SIG-M5 treated with dmso at 0.1 percent for 504 hours (cell line): Measurements from ENCODE around the gene CADM1.

Experiments
- DNase-seq: peaks from one replicate; lab custom pipeline; 2025; ENCODE audit not compliant: unreplicated experiment; lab: John Stamatoyannopoulos, UW

The CADM1 gene

GRCh38 chr11:115159207-115159606, 345.0 kb downstream of the CADM1 start:
- no peak for DNase-seq

GRCh38 chr11:115158053-115158452, 346.2 kb downstream of the CADM1 start:
- DNase-seq: no peak

- no peak for DNase-seq
Measured at GRCh38 chr11:115157247-115157646, 347.0 kb downstream of the CADM1 start.

GRCh38 chr11:115155978-115156377, 348.2 kb downstream of the CADM1 start:
- DNase-seq: no peak

GRCh38 chr11:115155320-115155719, 348.9 kb downstream of the CADM1 start:
- DNase-seq: no peak

DNA sequence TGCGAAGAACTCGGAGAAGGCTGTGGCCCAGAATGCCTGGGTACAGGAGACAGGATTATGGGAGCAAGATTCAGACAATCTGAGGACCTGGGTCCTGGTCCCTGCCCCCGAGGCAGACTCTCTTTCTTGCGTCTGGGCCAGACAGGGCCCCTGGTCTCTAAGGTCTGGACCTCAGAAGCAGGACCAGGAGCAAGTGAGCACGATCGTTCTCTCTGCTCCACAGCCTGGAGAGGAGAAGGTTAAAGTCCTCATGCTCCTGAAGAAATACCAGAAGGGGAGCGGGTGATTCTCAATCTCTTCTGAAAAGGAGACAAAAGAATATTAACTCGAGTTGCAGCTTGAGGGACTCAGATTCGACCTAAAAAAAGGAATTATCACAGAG, 349.9 kb downstream of the CADM1 start:
- DNase-seq: no peak

- DNase-seq: no peak
Measured at GRCh38 chr11:115153731-115154354, 350.4 kb downstream of the CADM1 start.

DNA sequence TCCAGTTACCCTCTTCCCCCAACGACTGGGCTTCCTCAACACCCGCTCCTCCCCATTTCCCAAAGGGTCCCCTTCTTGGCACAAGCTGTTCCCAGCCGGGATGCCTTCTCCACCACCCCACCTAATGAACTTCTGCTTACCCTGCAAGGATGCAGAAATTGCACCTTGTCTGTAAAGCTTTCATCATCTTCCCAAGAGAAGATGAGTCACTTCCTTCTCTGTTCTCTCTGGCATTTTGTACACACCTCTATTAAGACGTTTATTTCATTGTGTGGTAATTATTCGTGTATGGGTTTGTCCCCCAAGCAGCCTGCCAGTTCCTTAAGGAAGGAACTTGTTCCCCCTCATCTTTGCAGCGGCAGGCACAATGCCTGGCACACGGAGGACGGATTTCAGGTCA, 351.1 kb downstream of the CADM1 start:
- DNase-seq: no peak

DNA sequence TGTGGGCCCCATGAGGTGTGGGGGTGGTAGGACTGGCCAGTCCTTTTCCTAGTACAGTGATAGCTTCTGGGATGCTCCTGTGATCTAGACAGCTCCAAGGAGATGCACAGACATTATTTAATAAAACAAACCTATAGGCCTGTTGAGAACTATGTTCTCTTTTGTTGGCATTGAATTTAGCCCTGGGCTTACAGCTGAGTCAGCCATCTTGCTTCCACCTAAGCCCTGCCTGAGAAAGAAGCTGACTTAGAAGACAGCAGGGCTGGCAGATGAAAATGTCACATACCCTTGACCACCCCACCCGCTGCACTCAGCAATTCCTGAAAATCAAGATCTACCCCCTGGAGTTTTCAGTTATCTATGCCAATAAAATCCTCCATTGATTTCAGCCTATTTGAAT, 353.2 kb downstream of the CADM1 start:
- no peak for DNase-seq

GRCh38 chr11:115148691-115149090, 355.5 kb downstream of the CADM1 start:
- no peak for DNase-seq

DNA sequence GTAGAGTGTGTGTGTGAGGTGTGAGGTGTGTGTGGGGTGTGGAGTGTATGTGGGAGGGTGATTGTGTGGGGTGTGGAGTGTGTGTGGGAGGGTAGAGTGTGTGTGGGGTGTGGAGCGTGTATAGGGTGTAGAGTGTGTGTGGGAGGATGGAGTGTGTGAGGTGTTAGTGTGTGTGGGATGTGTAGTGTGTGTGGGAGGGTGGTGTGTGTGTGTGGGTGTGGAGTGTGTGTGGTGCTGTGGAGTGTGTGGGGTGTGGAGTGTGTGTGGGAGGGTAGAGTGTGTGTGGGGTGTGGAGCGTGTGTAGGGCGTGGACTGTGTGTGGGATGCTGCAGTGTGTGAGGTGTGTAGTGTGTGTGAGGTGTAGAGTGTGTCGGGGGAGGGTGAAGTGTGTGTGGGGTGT, 356.1 kb downstream of the CADM1 start:
- no peak for DNase-seq

DNA sequence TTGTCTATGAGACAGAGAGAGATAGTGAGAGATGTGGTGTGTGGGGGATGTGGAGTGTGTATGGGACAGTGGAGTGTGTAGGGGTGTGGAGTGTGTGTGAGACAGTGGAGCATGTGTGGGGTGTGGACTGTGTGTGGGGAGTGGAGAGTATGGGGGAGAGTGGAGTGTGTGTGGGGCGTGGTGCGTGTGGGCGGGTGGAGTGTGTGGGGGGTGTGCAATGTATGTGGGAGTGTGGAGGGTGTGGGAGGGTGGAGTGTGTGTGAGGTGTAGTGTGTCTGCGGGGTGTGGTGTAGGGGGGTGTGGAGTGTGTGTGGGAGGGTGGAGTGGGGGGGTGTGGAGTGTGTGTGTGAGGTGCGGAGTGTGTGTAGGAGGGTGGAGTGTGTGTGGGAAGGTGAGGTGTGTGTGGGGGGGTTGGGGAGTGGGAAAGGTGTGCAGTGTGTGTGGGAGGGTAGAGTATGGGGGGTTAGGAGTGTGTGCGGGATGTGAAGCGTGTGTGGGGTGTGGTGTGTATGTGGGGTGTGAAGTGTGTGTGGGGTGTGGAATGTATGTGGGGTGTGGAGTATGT, 356.9 kb downstream of the CADM1 start:
- no peak for DNase-seq

GRCh38 chr11:115146425-115146824, 357.8 kb downstream of the CADM1 start:
- no peak for DNase-seq

- DNase-seq: no peak
Measured at GRCh38 chr11:115145324-115145723, 358.9 kb downstream of the CADM1 start.

GRCh38 chr11:115144914-115145313, 359.3 kb downstream of the CADM1 start:
- no peak for DNase-seq

DNA sequence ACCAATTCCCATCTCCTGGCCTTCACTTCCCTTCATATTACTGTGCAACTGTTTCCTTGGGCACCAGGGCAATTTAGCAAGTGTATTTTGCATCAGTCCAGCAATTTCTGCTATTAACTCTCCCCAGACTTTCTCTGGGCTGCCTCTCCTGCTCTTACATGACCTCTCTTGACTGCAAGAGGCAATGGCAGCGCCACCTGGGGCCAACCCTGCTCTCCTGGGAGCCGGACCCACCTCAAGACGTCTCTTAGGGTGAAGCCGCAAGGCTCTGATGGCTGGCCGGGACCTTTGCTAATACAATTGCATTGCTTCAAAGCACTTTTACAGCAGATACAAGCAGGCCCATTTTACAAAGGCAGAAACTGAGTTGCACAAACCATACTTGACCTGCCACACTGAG, 360.2 kb downstream of the CADM1 start:
- DNase-seq: no peak

GRCh38 chr11:115141231-115142114, 362.7 kb downstream of the CADM1 start:
- no peak for DNase-seq

DNA sequence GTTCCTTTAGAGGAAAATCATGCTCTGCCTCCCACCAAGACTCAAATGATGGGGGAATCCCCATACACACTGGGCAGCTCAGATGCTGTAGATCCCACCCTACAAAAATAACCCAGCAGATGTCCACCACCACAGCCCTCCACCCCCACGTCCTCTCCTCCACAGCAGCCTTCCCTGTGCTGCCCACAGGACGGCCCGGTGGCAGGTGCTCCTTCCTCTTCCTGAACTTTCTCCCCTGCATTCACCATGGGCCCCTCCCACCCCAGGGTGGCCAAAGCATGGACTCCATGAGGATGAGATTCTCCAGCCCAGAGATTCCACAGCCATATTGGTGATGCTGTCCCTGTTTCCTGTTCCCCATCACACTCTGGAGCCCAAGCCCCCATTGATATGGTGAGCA, 368.3 kb downstream of the CADM1 start:
- DNase-seq: no peak

DNA sequence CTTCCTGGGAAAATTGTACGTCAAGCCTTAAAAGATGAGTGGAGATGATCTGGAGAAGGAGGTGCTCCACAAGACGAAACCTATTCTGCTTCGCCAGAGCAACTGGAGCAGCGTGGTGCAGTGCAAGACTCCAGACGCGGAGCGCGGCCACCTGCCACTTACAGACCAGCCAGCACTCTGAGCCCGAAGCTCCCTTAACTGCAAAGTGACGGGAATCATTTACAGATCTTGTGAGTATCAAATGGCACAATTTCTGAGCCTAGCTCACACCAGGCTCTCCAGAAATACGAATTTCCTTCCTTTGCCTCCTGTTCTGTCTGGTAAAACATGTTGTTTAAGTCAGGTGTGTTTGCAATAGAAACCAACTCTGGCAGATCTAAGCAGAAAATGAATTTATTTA, 369.3 kb downstream of the CADM1 start:
- DNase-seq: no peak

GRCh38 chr11:115133475-115134209, 370.6 kb downstream of the CADM1 start:
- DNase-seq: no peak

DNA sequence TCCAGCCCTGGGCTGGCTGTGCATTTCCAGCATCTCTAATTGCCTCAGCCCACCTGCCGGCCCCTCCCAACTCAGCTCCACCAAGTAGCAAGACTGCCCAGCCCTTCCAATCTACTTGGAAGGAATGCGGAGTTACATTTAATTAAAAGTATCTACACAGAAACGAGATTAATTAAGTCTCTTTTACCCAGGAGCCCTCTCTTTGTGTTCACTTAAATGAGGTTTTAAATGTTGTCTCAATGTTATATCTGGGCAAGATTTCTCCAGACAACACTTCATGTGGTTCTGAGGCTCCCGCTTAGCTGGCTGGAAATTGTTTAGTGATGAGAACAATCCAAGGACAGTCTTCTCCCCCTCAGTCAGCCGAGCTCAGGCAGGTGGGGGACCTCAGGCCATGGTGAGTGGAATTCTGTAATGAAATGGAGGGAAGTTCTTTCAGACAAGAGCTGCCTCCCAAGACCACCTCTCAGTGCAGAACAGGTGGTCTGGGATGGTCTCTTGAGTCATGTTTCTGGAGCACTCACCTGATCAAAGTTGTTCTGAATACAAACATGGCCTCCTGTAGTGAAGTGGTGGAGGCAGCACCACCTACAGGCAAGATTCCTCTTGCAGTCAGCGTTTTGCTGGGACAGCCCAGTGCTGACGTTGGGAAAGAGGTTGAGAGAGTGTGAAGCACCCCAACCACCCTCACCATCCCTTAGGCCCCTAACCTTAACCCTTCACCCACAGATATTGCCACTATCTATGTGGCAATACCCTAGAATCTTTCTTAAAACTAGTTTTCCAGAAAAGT, 371.6 kb downstream of the CADM1 start:
- no peak for DNase-seq
